ENCODE data around the gene TACR1.

The TACR1 gene

GRCh38 chr2:75007061-75007460 lies 192.3 kb downstream of the TACR1 start:
- no peak for DNase-seq

- DNase-seq, result no peak
Measured at GRCh38 chr2:75006041-75006440, 193.3 kb downstream of the TACR1 start.

GRCh38 chr2:75003773-75004172 lies 195.5 kb downstream of the TACR1 start:
- DNase-seq, result no peak

- no peak for DNase-seq
Measured at GRCh38 chr2:75003276-75003675, 196.0 kb downstream of the TACR1 start.

- DNase-seq, result no peak
Measured at GRCh38 chr2:75002007-75002406, 197.3 kb downstream of the TACR1 start.

- no peak for DNase-seq
Measured at GRCh38 chr2:74999468-74999867, 199.9 kb downstream of the TACR1 start.
